Middle frontal gyrus (tissue), 1 donor: ENCODE measurements around the gene DIDO1.

Experiments
- DNase-seq: peaks from one replicate; pipeline ENCODE4 v3.0.0-alpha.2; 2015; ENCODE audit warnings: low spot score; ENCODE audit errors: extremely low spot score

The DIDO1 gene

GRCh38 chr20:62926229-62927127 lies at the start of gene DIDO1:
DIDO1 (minus strand) TSS chr20:62926505.
- DNase-seq, result peak; percentile 87

GRCh38 chr20:62975251-62975760 lies 49.0 kb upstream of the DIDO1 start:
- no peak for DNase-seq

GRCh38 chr20:62972845-62973745 lies 46.8 kb upstream of the DIDO1 start:
- no peak for DNase-seq

GRCh38 chr20:62971950-62972844 lies 45.9 kb upstream of the DIDO1 start:
- peak; percentile 69 for DNase-seq

GRCh38 chr20:62971211-62971949 lies 45.1 kb upstream of the DIDO1 start:
- DNase-seq, result no peak

GRCh38 chr20:62970307-62971210 lies 44.3 kb upstream of the DIDO1 start:
- DNase-seq, result no peak

GRCh38 chr20:62969939-62970306 lies 43.6 kb upstream of the DIDO1 start:
- no peak for DNase-seq

- no peak for DNase-seq
Measured at GRCh38 chr20:62969179-62969760, 43.0 kb upstream of the DIDO1 start.

GRCh38 chr20:62968378-62969178 lies 42.3 kb upstream of the DIDO1 start:
- DNase-seq, result no peak

- no peak for DNase-seq
Measured at GRCh38 chr20:62967628-62968351, 41.5 kb upstream of the DIDO1 start.

- DNase-seq, result no peak
Measured at GRCh38 chr20:62967149-62967501, 40.8 kb upstream of the DIDO1 start.

- no peak for DNase-seq
Measured at GRCh38 chr20:62966212-62967148, 40.2 kb upstream of the DIDO1 start.

- no peak for DNase-seq
Measured at GRCh38 chr20:62965363-62965771, 39.1 kb upstream of the DIDO1 start.

GRCh38 chr20:62964700-62965099 lies 38.4 kb upstream of the DIDO1 start:
- DNase-seq, result peak; percentile 14

- DNase-seq, result no peak
Measured at GRCh38 chr20:62963614-62964397, 37.5 kb upstream of the DIDO1 start.
